H1 (cell line): ENCODE data around the gene MISFA. TPM values are rescaled to one million over a fixed set of nuclear protein-coding genes. Genes with fewer than 3 reads are reported as not detected.

ENCODE experiments used
- CTCF ChIA-PET: fragments of 300-600 bp; sonication (Branson Sonifier 250); formaldehyde crosslinking; loops from one replicate; lab custom pipeline; 2021; ENCODE audit not compliant: partially characterized antibody; lab: Charles Lee
- POLR2A ChIA-PET: fragments of 300-600 bp; sonication (Branson Sonifier 250); formaldehyde crosslinking; loops from one replicate; lab custom pipeline; 2021; ENCODE audit warnings: inconsistent platforms; ENCODE audit not compliant: partially characterized antibody; lab: Charles Lee
- DNase-seq, 2 experiments: peaks; one replicate each; pipeline versions ENCODE4 v3.0.0 to v3.0.0-alpha.2; 2010 to 2022; ENCODE audit warnings: low spot score in 2 of 2, low read depth in 1 of 2, mixed read lengths in 1 of 2
- FAIRE-seq: peaks from 2 replicates; lab custom pipeline; 2011; peaks lifted over from hg19 to GRCh38; lab: Jason Lieb, UNC
- H2AFZ ChIP-seq: 2 replicates; pipeline ENCODE4 v1.8.1; 2012; ENCODE audit warnings: low read length, inconsistent platforms
- H2AK5ac ChIP-seq: 2 replicates; pipeline ENCODE4 v1.6.1; 2013; ENCODE audit warnings: low read depth, low read length
- H2BK120ac ChIP-seq: replicated peaks from 2 replicates; pipeline ENCODE3; 2013; ENCODE audit warnings: low read depth, low read length, inconsistent platforms
- H2BK12ac ChIP-seq: 2 replicates; pipeline ENCODE4 v1.6.1; 2013; ENCODE audit warnings: low read depth, low read length
- H2BK15ac ChIP-seq: 2 replicates; pipeline ENCODE4 v1.6.1; 2013; ENCODE audit warnings: low read length
- H2BK20ac ChIP-seq: 2 replicates; pipeline ENCODE4 v1.6.1; 2013; ENCODE audit warnings: low read length
- H2BK5ac ChIP-seq: 2 replicates; pipeline ENCODE4 v1.6.1; 2013; ENCODE audit warnings: low read depth, low read length
- H3K14ac ChIP-seq: 2 replicates; pipeline ENCODE4 v1.6.1; 2013; ENCODE audit warnings: inconsistent platforms; ENCODE audit not compliant: insufficient read length
- H3K18ac ChIP-seq: 2 replicates; pipeline ENCODE4 v1.6.1; 2013; ENCODE audit warnings: low read length; ENCODE audit errors: extremely low read depth
- H3K23ac ChIP-seq: 2 replicates; pipeline ENCODE4 v1.6.1; 2013; ENCODE audit warnings: inconsistent platforms; ENCODE audit not compliant: insufficient read length
- H3K23me2 ChIP-seq: 2 replicates; pipeline ENCODE4 v1.6.1; 2013; ENCODE audit warnings: low read depth, low read length
- H3K27ac ChIP-seq: 2 replicates; pipeline ENCODE4 v1.6.1; 2011; ENCODE audit warnings: low read depth, low read length, inconsistent platforms
- H3K27me3 ChIP-seq, 4 experiments: replicated peaks in 1 of 4; 1 replicate in 1 of 4; 2 replicates in 3 of 4; pipeline versions ENCODE4 v1.6.1 to v1.8.1; 2011 to 2013; ENCODE audit warnings: low read length in 3 of 4, mild to moderate bottlenecking in 3 of 4, inconsistent platforms in 2 of 4, mixed read lengths in 2 of 4, moderate library complexity in 1 of 4; ENCODE audit not compliant: control insufficient read depth in 3 of 4, insufficient read depth in 3 of 4; ENCODE audit errors: extremely low read depth in 1 of 4
- H3K36me3 ChIP-seq, 4 experiments: 2 replicates each; pipeline versions ENCODE4 v1.6.1 to v1.8.1; 2011 to 2013; ENCODE audit warnings: mild to moderate bottlenecking in 4 of 4, low read length in 3 of 4, moderate library complexity in 2 of 4, control low read depth in 1 of 4, inconsistent platforms in 1 of 4; ENCODE audit not compliant: insufficient read depth in 4 of 4, control insufficient read depth in 2 of 4
- H3K4ac ChIP-seq: replicated peaks from 2 replicates; pipeline ENCODE3; 2013; ENCODE audit warnings: low read length, low read depth, mixed read lengths, inconsistent platforms; ENCODE audit not compliant: insufficient read length
- H3K4me1 ChIP-seq, 4 experiments: replicated peaks in 1 of 4; 1 replicate in 1 of 4; 2 replicates in 3 of 4; pipeline versions ENCODE4 v1.6.1 to v1.8.1; 2011 to 2013; ENCODE audit warnings: low read length in 3 of 4, inconsistent platforms in 2 of 4, mixed read lengths in 1 of 4; ENCODE audit not compliant: insufficient read depth in 4 of 4, control insufficient read depth in 3 of 4
- H3K4me2 ChIP-seq, 2 experiments: 2 replicates each; pipeline versions ENCODE4 v1.6.1 to v1.8.1; 2011 to 2013; ENCODE audit warnings: low read depth in 2 of 2, low read length in 2 of 2, control low read depth in 1 of 2, inconsistent platforms in 1 of 2, mild to moderate bottlenecking in 1 of 2; ENCODE audit not compliant: insufficient read depth in 1 of 2
- H3K4me3 ChIP-seq, 4 experiments: fragments of 200-600, 300-600 bp in 1 of 4; sonication (generic), shearing (Covaris generic), sonication (Bioruptor Twin) in 1 of 4; 2 replicates each; pipeline versions ENCODE4 v1.5.1 to v1.8.1; 2011 to 2016; ENCODE audit warnings: low read length in 4 of 4, low read depth in 3 of 4, control low read depth in 2 of 4, inconsistent platforms in 2 of 4, mild to moderate bottlenecking in 2 of 4, mixed read lengths in 1 of 4, moderate library complexity in 1 of 4; ENCODE audit not compliant: insufficient read depth in 2 of 4; ENCODE audit errors: extremely low read depth in 1 of 4
- H3K56ac ChIP-seq: replicated peaks from 2 replicates; pipeline ENCODE3; 2013; ENCODE audit warnings: low read depth, mild to moderate bottlenecking, mixed read lengths, low read length, inconsistent platforms; ENCODE audit not compliant: insufficient read length
- H3K79me1 ChIP-seq: 2 replicates; pipeline ENCODE4 v1.6.1; 2013; ENCODE audit warnings: low read depth, low read length, control low read depth
- H3K79me2 ChIP-seq, 2 experiments: 2 replicates each; pipeline versions ENCODE4 v1.6.1 to v1.8.1; 2012 to 2013; ENCODE audit warnings: low read length in 2 of 2, mild to moderate bottlenecking in 2 of 2, inconsistent platforms in 1 of 2; ENCODE audit not compliant: insufficient read depth in 2 of 2, control insufficient read depth in 1 of 2
- H3K9ac ChIP-seq, 4 experiments: replicated peaks in 1 of 4; 1 replicate in 1 of 4; 2 replicates in 3 of 4; pipeline versions ENCODE4 v1.6.1 to v1.8.1; 2011 to 2013; ENCODE audit warnings: low read depth in 3 of 4, low read length in 3 of 4, control low read depth in 2 of 4, mild to moderate bottlenecking in 2 of 4, moderate library complexity in 2 of 4, inconsistent platforms in 1 of 4; ENCODE audit errors: extremely low read depth in 1 of 4
- H3K9me3 ChIP-seq, 2 experiments: 2 replicates each; pipeline versions ENCODE4 v1.6.1 to v1.8.1; 2012 to 2013; ENCODE audit warnings: mild to moderate bottlenecking in 2 of 2, moderate library complexity in 2 of 2, control low read depth in 1 of 2, inconsistent platforms in 1 of 2, low read depth in 1 of 2, low read length in 1 of 2, mixed read lengths in 1 of 2; ENCODE audit not compliant: insufficient read depth in 2 of 2
- H4K20me1 ChIP-seq, 2 experiments: replicated peaks in 1 of 2; 2 replicates each; pipeline versions ENCODE3 to v1.8.1; 2011 to 2013; ENCODE audit warnings: inconsistent platforms in 2 of 2, low read length in 2 of 2, mild to moderate bottlenecking in 1 of 2; ENCODE audit not compliant: insufficient read depth in 2 of 2, control insufficient read depth in 1 of 2
- H4K5ac ChIP-seq: 2 replicates; pipeline ENCODE4 v1.6.1; 2013; ENCODE audit warnings: low read length, low read depth, mixed read lengths, inconsistent platforms; ENCODE audit not compliant: insufficient read length
- H4K8ac ChIP-seq: 2 replicates; pipeline ENCODE4 v1.8.0; 2013; ENCODE audit warnings: mild to moderate bottlenecking, moderate library complexity, low read length, inconsistent platforms; ENCODE audit not compliant: insufficient read depth; ENCODE audit errors: extremely low read depth
- H4K91ac ChIP-seq: replicated peaks from 2 replicates; pipeline ENCODE3; 2013; ENCODE audit warnings: low read length, mixed read lengths, inconsistent platforms; ENCODE audit not compliant: insufficient read length
- BACH1 ChIP-seq: IDR thresholded peaks from 2 replicates; pipeline ENCODE4 v1.6.1; 2012; ENCODE audit warnings: low read length, improper control_type of control experiment
- EGR1 ChIP-seq: IDR thresholded peaks from 2 replicates; pipeline ENCODE4 v1.6.1; 2011; ENCODE audit warnings: low read depth, low read length, borderline replicate concordance
- HDAC6 ChIP-seq: IDR thresholded peaks from one replicate; pipeline ENCODE4 v1.7.1; 2012; ENCODE audit warnings: low read depth, mild to moderate bottlenecking, inconsistent platforms, low read length, moderate library complexity
- MAFK ChIP-seq: IDR thresholded peaks from 2 replicates; pipeline ENCODE4 v1.6.1; 2012; ENCODE audit warnings: low read depth, mild to moderate bottlenecking, improper control_type of control experiment, low read length
- PHF8 ChIP-seq: fragments of 200-600 bp; sonication (generic); conservative IDR thresholded peaks from 2 replicates; pipeline ENCODE4 v1.7.1; 2012; ENCODE audit warnings: low read depth, mild to moderate bottlenecking, inconsistent platforms, low read length, moderate library complexity
- POLR2AphosphoS5 ChIP-seq: IDR thresholded peaks from 2 replicates; pipeline ENCODE4 v1.6.1; 2011; ENCODE audit warnings: low read depth, low read length
- SAP30 ChIP-seq: fragments of 300-600 bp; sonication (generic); IDR thresholded peaks from 2 replicates; pipeline ENCODE4 v1.7.1; 2012; ENCODE audit warnings: low read length, moderate library complexity, mild to moderate bottlenecking, inconsistent platforms; ENCODE audit not compliant: insufficient read depth, insufficient replicate concordance
- SIN3A ChIP-seq, 2 experiments: IDR thresholded peaks in 1 of 2; conservative IDR thresholded peaks in 1 of 2; 2 replicates each; pipeline ENCODE4 v1.6.1; 2011 to 2012; ENCODE audit warnings: low read length in 2 of 2, improper control_type of control experiment in 1 of 2, low read depth in 1 of 2, mild to moderate bottlenecking in 1 of 2
- SP1 ChIP-seq: IDR thresholded peaks from 2 replicates; pipeline ENCODE4 v1.6.1; 2011; ENCODE audit warnings: low read depth, low read length
- SRF ChIP-seq: IDR thresholded peaks from 2 replicates; pipeline ENCODE4 v1.6.1; 2011; ENCODE audit warnings: mild to moderate bottlenecking, low read depth, low read length, moderate library complexity
- TBP ChIP-seq: IDR thresholded peaks from 2 replicates; pipeline ENCODE4 v1.6.1; 2011; ENCODE audit warnings: low read depth, low read length, improper control_type of control experiment
- WGBS, 2 experiments: shearing (Covaris generic) in 1 of 2; methylation state at CpG; one replicate each; pipeline versions ENCODE4 v1.1.6 to v1.1.7; 2013 to 2015; ENCODE audit warnings: low lambda C conversion rate in 2 of 2, mixed read lengths in 2 of 2, inconsistent platforms in 1 of 2, low coverage in 1 of 2, missing lambda C conversion rate in 1 of 2; ENCODE audit not compliant: insufficient replicate concordance in 2 of 2, insufficient coverage in 1 of 2, insufficient read length in 1 of 2; ENCODE audit errors: extremely low coverage in 1 of 2, missing lambda C conversion rate in 1 of 2; 5-methylcytosine and 5-hydroxymethylcytosine counted together
- polyA plus RNA-seq, 7 experiments: library from polyadenylated mRNA; depleted of rRNA in 3 of 7; stranded (reverse) in 5 of 7; unstranded in 2 of 7; fragments of >200 nt in 5 of 7; fragments of 200-250 nt in 2 of 7; gene quantifications; 1 replicate in 5 of 7; 2 replicates in 1 of 7; 4 replicates in 1 of 7; pipeline versions ENCODE4 v1.2.1 to v1.2.3, GENCODE V29; 2011 to 2013; ENCODE audit warnings: missing spikeins in 2 of 7, mixed read lengths in 2 of 7
- total RNA-seq: library from RNA; stranded (reverse); fragmentation: NEBNext Ultra II Directional; extraction: Animal tissue kit (Norgen Biotek cat#: 25700); gene quantifications from 2 replicates; pipeline ENCODE4 v1.2.1, GENCODE V29; 2021

MISFA gene
- total and polyA plus RNA-seq, 2 of the 8 experiments (the other 6 are each of a cell fraction or from before 2014, with no cell fraction given), result 0.51 to 3.8 TPM

- Histone ChIP-seq H3K4ac (peak within 1 kb of the TSS; percentile 30), H3K4me3 (peak within 1 kb of the TSS; percentile 94 to 98 (median 96)), H2AFZ (peak within 1 kb of the TSS; percentile 64), H2BK15ac (no peak within 1 kb of the TSS), H3K56ac (peak within 1 kb of the TSS; percentile 73), H3K23ac (peak within 1 kb of the TSS; percentile 3), H2BK5ac (peak within 1 kb of the TSS; percentile 84), H2BK120ac (peak within 1 kb of the TSS; percentile 90), H3K23me2 (peaks cover 5% of the 10 kb centered on the region), H3K18ac (peak within 1 kb of the TSS; percentile 81), H3K4me2 (peak within 1 kb of the TSS; percentile 53 to 88), H4K5ac (peak within 1 kb of the TSS; percentile 85), H3K9ac (peak within 1 kb of the TSS; percentile 68 to 97 (median 96)), H3K79me1 (peaks cover 2% of the 10 kb centered on the region; the same call in 1 of the 2 replicates), H2AK5ac (no peak within 1 kb of the TSS), H2BK20ac (no peak within 1 kb of the TSS), H3K9me3 (no peaks in the 10 kb centered on the region), H4K20me1 (peaks cover 0 to 2% of the 10 kb centered on the region in 2 experiments), H4K8ac (peak within 1 kb of the TSS; percentile 96), H2BK12ac (no peak within 1 kb of the TSS), H3K27ac (peak within 1 kb of the TSS; percentile 96), H3K4me1 (peaks cover 0 to 5% (median under 1%) of the 10 kb centered on the region in 4 experiments; a peak in 1 of 7 replicates), H3K36me3 (no peaks in the 10 kb centered on the region), H4K91ac (peak within 1 kb of the TSS; percentile 13), H3K79me2 (peaks cover 7 to 42% of the 10 kb centered on the region in 2 experiments), H3K27me3 (no peaks in the 10 kb centered on the region), H3K14ac (no peak within 1 kb of the TSS)
- CTCF ChIA-PET, result interaction anchor here (0.5 to 1.5 kb wide), 4 partner anchors 17 to 97 kb away, joined by 3 read pairs; no protein-coding TSS in a partner anchor
- WGBS, 2 experiments, result 2% methylated on average over 60 of the region's 60 CpGs; no CpG with 5 or more reads in 1 of the 2 experiments
- FAIRE-seq (peak; percentile 71), DNase-seq (peak; percentile 95 to 96)
- POLR2A ChIA-PET, result interaction anchor here (1.1 to 2.4 kb wide), 7 partner anchors 9 to 179 kb away, joined by 3 to 8 read pairs (median 5); partner anchors contain the start of genes LDHAL6A, TSG101 and UEVLD
- peak; percentile 65; the same call in 1 of the 2 replicates for TF ChIP-seq EGR1
- peak; percentile 49; the same call in 1 of the 2 replicates for TF ChIP-seq SP1
- TF ChIP-seq MAFK, result peak; percentile 62; the same call in 1 of the 2 replicates
- no peak for TF ChIP-seq HDAC6
- TF ChIP-seq POLR2AphosphoS5, result peak; percentile 97
- peak; percentile 69 for TF ChIP-seq SRF
- TF ChIP-seq SIN3A (conservative IDR thresholded peaks at IDR 0.05 in 1 of 2, IDR thresholded peaks at IDR 0.05 in 1 of 2; ENCODE audit: low read depth in 1 of 2, low read length in 2 of 2), result peak; percentile 74 to 92; a peak in 3 of 4 replicates
- TF ChIP-seq TBP, result peak; percentile 85
- peak; percentile 78 for TF ChIP-seq BACH1
- peak; percentile 81 for TF ChIP-seq SAP30
- TF ChIP-seq PHF8, result peak; percentile 96
Observed at GRCh38 chr11:18634140-18635032, 34.8 kb downstream of the MISFA start, which contains the start of gene SPTY2D1. SPTY2D1 (minus strand) TSS chr11:18634342; CDS start chr11:18634257, 85 bp downstream.
